Hematopoietic multipotent progenitor cell (in vitro differentiated cells): ENCODE data around the gene TJP3. TPM values are rescaled to one million over a fixed set of nuclear protein-coding genes. Genes with fewer than 3 reads are reported as not detected.
"Not testable (repeated sequence)": the region's sequence is repeated elsewhere in the genome, so short reads cannot be mapped to it uniquely, and the experiment has no call there.

ENCODE experiments used
- DNase-seq, 3 donors: peaks; one replicate each; pipeline ENCODE4 v3.0.0-alpha.2; 2011 to 2015; ENCODE audit warnings: low read depth in 2 of 3, low spot score in 2 of 3
- total RNA-seq: library from RNA; depleted of rRNA; stranded (reverse); fragments of >200 nt; gene quantifications from one replicate; pipeline ENCODE4 v1.2.3, GENCODE V29; 2012

TJP3 gene
- total RNA-seq, 1 donor: 1.1 TPM

GRCh38 chr19:3765757-3766156, 57.6 kb downstream of the TJP3 start:
- not testable (repeated sequence) for DNase-seq

- no peak for DNase-seq
Measured at GRCh38 chr19:3766520-3766919, 58.3 kb downstream of the TJP3 start.

GRCh38 chr19:3767050-3767449, 58.9 kb downstream of the TJP3 start:
- no peak for DNase-seq

- DNase-seq: no peak
Measured at GRCh38 chr19:3768015-3768747, 60.0 kb downstream of the TJP3 start.

- DNase-seq: no peak
Measured at GRCh38 chr19:3768748-3769099, 60.5 kb downstream of the TJP3 start.

- DNase-seq: no peak
Measured at GRCh38 chr19:3769494-3769893, 61.3 kb downstream of the TJP3 start.

GRCh38 chr19:3770136-3770999, 62.2 kb downstream of the TJP3 start:
- no peak for DNase-seq

GRCh38 chr19:3771000-3771905, 63.1 kb downstream of the TJP3 start:
- no peak for DNase-seq

- no peak for DNase-seq
Measured at GRCh38 chr19:3771906-3772455, 63.8 kb downstream of the TJP3 start, which contains the start of gene RAX2. Gene RAX2, minus strand, starts transcription at chr19:3772228. Its CDS starts 486 bp downstream, at chr19:3771742.

- DNase-seq: no peak
Measured at GRCh38 chr19:3773814-3774515, 65.8 kb downstream of the TJP3 start.

GRCh38 chr19:3774621-3775373, 66.6 kb downstream of the TJP3 start:
- no peak for DNase-seq

GRCh38 chr19:3775374-3775711, 67.2 kb downstream of the TJP3 start:
- no peak for DNase-seq

- DNase-seq: no peak
Measured at GRCh38 chr19:3775831-3776230, 67.6 kb downstream of the TJP3 start.

- DNase-seq: no peak
Measured at GRCh38 chr19:3776479-3777040, 68.4 kb downstream of the TJP3 start.

GRCh38 chr19:3778104-3778867, 70.1 kb downstream of the TJP3 start:
- no peak for DNase-seq

GRCh38 chr19:3778899-3779723, 70.9 kb downstream of the TJP3 start:
- DNase-seq: no peak

- no peak for DNase-seq
Measured at GRCh38 chr19:3780786-3781304, 72.7 kb downstream of the TJP3 start.
